Raji (cell line): ENCODE data around the gene CXCL17.

ENCODE experiments used
- POLR2A ChIP-seq: IDR thresholded peaks from 2 replicates; pipeline ENCODE4 v1.6.1; 2011; ENCODE audit warnings: low read depth, low read length, control low read depth; ENCODE audit not compliant: insufficient read depth

Gene CXCL17

GRCh38 chr19:42440357-42441048 lies 2.2 kb downstream of the CXCL17 start:
- no peak for TF ChIP-seq POLR2A

GRCh38 chr19:42436006-42436405 lies 6.7 kb downstream of the CXCL17 start:
- TF ChIP-seq POLR2A = no peak

GRCh38 chr19:42435316-42435715 lies 7.4 kb downstream of the CXCL17 start:
- no peak for TF ChIP-seq POLR2A

DNA sequence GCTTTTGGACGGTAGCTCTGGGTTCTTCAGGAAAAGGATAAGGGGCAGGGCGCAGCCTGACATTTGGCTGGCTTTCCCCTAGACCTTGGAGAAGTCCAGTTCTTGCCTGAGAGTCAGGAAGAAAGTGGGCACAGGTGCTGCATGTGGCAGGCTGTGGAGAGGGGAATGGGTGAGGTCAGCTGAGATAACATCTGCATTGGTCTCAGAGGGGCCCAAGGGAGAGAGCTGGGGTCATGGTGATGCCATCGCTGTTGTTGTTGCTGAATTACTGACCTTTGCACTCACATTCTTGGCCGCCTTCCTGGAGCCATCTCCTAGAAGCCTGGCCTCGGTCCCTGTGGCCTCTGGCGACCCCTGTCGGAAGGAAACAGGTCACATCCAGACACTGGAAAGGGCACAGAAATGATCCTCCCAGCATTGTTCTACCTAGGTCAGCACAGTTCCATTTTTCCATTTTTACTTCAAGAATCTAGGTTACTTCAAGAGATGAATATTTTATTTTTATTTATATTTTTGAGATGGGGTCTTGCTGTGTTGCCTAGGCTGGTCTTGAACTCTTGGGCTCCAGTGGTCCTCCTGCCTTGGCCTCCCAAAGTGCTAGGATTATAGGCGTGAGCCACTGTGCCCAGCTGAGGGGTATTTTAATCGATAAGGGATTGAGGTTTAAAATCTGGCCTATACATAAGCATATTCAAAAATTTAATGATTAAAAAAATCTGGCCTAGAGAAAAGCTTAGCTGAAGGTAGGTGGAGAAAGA lies 9.1 kb downstream of the CXCL17 start:
- TF ChIP-seq POLR2A = no peak

GRCh38 chr19:42431486-42431885 lies 11.3 kb downstream of the CXCL17 start:
- no peak for TF ChIP-seq POLR2A

DNA sequence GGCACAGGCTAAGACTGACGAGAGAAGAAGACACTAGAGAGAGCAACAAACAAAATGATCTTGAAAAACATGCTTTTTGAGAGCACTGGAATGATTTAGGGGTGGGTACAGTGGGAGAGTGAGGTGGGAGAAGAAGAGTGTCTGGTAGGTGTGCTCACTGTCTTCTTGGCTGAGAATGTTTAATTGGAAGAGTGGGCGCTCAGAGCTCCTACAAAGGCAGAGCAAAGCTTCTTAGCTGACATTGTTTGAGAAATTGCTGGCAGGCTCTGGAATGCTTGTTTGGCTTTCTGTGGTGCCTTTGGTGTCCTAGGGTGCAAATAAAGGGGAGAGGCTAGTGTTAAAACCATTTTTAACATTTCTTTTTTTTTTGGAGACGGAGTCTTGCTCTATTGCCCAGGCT lies 14.1 kb downstream of the CXCL17 start:
- TF ChIP-seq POLR2A = no peak

- no peak for TF ChIP-seq POLR2A
Observed at GRCh38 chr19:42427313-42427712, 15.4 kb downstream of the CXCL17 start, which contains the start of gene LIPE. TSS of gene LIPE (minus strand) at chr19:42427388. CDS start at chr19:42427149, 239 bp downstream.

DNA sequence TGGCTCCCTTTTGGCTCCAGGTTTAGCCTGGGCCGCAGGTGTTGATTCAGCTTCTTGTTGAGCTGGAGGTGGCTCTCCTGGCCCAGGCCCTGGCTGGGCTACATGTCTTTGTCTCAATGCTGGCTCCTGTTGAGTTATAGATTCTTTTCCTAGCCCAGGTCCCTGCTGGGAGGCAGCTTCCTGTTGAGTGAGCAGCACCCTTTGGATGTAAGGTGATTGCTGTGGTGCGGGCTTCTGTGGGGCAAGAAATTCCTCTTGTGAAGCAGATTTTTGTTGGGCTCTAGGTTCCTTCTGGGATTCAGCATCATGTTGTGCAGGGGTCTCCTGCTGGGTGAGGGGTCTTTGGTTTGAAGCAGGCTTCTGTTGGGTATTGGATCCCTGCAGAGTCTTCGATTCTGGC lies 16.1 kb downstream of the CXCL17 start:
- no peak for TF ChIP-seq POLR2A

DNA sequence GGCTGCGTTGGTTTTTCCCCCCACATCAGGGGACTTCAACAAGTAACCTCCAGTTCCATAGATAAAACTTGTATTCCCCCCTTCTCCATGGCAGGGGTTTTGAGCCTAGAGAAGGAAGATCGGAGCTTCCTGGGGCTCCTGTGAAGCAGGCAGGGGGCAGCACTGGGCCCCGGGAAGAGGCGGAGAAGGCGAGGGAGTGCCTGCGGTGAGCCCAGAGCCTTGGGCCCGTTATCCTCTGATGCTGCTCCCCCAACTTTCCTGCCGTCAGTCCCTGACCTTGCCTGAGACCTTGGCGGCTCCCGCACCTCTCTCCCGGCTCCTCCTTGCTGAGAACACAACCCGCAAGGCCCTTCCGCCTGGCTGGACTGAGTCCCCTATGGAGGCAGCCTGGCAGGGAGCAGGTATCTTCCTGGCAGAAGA lies 18.0 kb downstream of the CXCL17 start:
- no peak for TF ChIP-seq POLR2A

DNA sequence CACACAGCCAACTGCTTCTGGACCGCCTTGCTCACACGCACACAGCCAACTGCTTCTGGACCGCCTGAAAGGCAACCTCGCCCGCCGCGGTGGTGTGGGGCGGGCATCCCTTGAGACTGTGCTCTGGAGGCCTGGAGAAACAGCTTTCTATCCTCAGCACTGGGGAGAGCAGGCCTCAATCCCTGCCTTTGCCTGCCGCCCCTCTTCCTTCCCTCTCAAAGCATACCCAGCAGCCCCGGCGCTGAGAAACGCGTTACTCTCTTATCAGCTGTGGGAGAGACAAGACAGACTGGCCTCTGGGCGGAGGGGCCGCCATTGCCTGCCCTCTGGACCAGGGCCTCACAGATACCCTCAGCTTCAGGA lies 18.4 kb downstream of the CXCL17 start:
- TF ChIP-seq POLR2A = no peak

GRCh38 chr19:42423462-42424344 lies 19.0 kb downstream of the CXCL17 start:
- TF ChIP-seq POLR2A = peak; percentile 53

DNA sequence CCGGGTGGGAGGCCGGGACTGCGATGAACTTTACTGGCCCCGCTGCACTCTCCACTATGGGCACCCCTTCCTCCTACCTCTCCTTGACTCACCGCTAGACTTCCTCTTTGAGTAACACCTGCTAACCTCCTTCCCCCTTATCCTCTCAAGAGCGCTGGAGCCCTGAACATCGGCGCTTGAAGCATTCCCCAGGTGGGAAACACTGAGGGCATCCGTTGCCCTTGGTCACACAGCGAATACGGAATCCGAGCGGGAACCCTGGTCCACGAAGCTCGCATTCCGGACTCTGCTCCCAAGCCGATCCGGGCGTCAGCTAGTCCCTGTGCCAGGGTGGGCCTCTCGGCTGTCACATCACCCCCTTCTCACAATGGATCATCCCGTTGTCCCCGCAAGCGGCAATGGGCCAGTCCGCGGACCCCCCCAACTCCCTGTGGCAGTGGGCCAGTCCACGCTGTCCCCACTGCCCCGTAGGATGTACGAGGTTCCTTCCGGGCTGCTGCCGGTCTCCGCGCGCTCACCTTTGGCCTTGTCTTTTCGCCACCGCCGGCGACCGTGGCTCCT lies 19.8 kb downstream of the CXCL17 start:
- peak; percentile 56 for TF ChIP-seq POLR2A

DNA sequence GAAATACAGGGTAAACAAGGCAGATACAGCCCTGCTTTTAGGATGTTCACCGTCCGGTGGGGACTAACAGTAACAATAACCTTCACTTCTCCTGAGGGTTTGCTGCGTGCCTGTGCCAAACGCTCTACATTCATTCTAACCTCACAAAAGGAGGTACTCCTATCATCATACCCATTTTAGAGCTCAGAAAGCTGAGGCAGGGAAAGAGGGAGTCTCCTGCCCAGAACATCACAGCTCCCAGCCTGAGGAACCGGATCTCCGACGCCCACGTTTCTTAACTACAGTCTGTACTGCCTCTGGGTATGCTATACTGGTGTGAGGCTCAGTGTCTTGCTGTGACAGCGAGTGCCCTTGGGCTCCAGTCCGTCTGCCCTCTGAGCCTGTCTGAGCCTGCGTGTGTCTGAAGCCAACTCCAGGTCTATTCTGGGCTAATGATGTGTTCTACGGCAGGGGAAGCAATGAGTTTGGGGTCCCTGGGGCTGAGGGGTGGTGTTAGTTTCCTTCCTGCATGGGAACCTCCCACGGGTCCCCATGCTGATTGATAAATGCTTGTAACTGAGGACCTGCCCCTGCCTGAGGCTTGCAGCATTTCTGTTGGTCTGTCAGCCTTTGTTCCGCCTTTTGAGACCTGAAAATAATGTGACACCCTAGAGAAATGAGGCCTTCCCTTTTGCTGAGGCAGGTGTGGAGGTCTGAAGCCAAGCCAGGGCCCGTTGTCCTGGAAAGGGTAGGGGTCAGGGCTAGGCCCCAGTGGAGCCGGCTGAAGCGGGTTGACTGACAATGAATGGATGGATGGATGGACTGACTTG lies 20.4 kb downstream of the CXCL17 start:
- peak; percentile 45; the same call in 1 of the 2 replicates for TF ChIP-seq POLR2A

DNA sequence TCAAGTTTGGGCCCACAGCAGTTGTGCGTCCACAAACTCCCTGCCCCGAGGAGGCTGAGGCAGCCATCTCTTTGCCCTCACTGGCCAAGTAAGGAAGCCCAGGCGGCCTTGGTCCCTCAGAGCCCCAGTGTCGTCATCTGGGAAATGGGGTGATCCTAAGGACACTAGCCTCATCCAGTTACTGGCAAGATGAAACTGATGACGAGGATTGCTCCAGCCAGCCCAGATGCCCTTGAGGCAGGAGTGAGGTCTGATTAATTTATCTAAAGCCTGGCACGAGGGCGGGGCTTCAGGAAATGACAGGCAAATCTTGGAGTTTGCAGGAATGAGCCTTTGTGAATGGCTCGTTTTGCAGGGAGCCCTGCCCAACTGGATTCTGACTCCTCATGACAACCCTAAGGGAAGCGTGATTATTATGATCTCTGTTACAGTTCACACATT lies 21.1 kb downstream of the CXCL17 start:
- TF ChIP-seq POLR2A = no peak
